ENCODE data around the gene ADGRL2. TPM values are rescaled to one million over a fixed set of nuclear protein-coding genes. Genes with fewer than 3 reads are reported as not detected.

The ADGRL2 gene
- total RNA-seq, 1 experiment from 2014 or later, result 0.51 TPM

DNA sequence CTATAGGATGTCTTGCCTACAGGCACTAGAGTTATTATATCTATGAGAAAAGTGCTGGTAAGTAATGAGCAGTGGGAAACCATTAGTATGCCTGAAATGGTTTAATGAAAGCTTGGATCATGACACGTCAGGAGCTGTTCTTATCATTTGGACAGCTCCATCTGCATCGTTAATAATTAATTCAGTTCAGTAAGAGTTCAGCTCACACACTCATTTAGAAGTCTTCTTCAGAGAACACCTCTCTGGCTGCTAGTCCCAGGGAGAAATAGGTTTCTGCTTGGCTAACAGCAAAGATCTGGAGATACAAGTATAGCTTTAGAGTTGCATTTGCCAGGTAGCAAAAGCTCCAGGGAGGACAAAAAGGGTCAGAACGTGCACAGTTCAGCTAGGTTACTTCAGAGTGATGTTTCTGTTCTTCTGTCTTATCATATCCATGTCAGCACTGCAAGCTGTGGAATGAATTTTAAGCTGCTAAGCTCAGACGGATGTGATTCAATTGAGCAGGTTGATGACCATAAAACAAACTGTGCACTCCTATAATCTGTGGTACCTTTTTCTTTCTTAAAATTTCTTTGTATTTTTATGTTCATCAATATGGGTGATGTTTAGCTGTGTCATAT lies 173.6 kb downstream of the ADGRL2 start:
- no peaks in the 10 kb centered on the region for H3F3A ChIP-seq (ENCODE audit: low read length, unreplicated experiment)
- ChIA-PET POLR2A (ENCODE audit: unreplicated experiment) (no interaction called here), CTCF (no interaction called here)
- H3K4me2 ChIP-seq (ENCODE audit: low read length), result no peak overlapping the region
- TF ChIP-seq EZH2phosphoT487 (IDR thresholded peaks at IDR 0.05; ENCODE audit: borderline replicate concordance, low read length), result no peak
- no peak for TF ChIP-seq EZH2 (IDR thresholded peaks at IDR 0.05; ENCODE audit: low read length, unreplicated experiment)
- TF ChIP-seq CTCF (conservative IDR thresholded peaks at IDR 0.05; ENCODE audit: low read depth, low read length), result no peak
- no TSS peak for BruUV-seq (replicated peaks)
- H3K79me2 ChIP-seq (ENCODE audit: low read length), result no peaks in the 10 kb centered on the region
- no peak overlapping the region for H2AFZ ChIP-seq (ENCODE audit: low read length)
- intact Hi-C loops (cut with micrococcal nuclease), result no loop called here
- H3K4me1 ChIP-seq (ENCODE audit: insufficient read depth, low read length), result no peaks in the 10 kb centered on the region
- no peak overlapping the region for H3K27ac ChIP-seq (ENCODE audit: low read length)
- ATAC-seq (no peak), DNase-seq (no peak)
- H3K9me2 ChIP-seq (replicated peaks; ENCODE audit: low read length), result no peaks in the 10 kb centered on the region
- H3K9ac ChIP-seq (ENCODE audit: low read length), result no peak overlapping the region
- H3K27me3 ChIP-seq (ENCODE audit: low read length), result peaks cover 43% of the 10 kb centered on the region
- no peaks in the 10 kb centered on the region for H4K20me1 ChIP-seq (ENCODE audit: low read length)
- no peaks in the 10 kb centered on the region for H3K36me3 ChIP-seq (ENCODE audit: low read depth, low read length)
- H3K9me3 ChIP-seq (ENCODE audit: low read length), result no peaks in the 10 kb centered on the region
- no peak overlapping the region for H3K4me3 ChIP-seq (ENCODE audit: low read length)

DNA sequence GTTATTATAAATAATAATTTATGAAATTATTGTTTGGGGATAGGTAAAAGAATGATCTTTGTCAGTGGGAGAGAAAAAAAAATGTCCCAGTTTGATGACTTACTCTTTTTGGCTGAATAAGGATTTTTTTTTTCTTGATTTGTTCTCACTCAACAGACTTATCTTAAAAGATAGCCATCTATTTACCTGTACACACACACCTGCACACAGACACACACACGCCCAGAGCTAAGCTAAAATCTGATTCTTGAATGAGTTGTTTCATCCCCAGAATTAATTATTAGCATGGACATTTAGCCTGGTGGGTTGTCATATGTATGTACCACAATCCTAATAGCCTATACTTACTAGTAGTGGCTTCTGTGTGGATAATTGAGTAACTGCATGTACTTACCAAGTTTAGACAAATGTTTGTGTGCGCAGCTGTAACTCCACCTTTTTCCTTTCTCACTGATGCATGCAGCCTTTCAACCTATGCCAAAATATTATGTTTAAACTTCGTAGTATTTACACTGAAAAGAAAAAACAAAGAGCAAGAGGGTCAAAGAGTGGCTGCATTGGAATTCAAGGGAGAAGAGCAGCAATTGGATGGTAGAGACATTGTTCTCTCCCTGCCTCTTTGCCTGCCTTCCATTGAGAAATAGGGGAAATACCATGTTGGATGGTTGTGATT lies 174.3 kb downstream of the ADGRL2 start:
- no TSS peak for BruUV-seq (replicated peaks)
- TF ChIP-seq CTCF (conservative IDR thresholded peaks at IDR 0.05; ENCODE audit: low read depth, low read length) (no peak), EZH2phosphoT487 (IDR thresholded peaks at IDR 0.05; ENCODE audit: borderline replicate concordance, low read length) (no peak), EZH2 (IDR thresholded peaks at IDR 0.05; ENCODE audit: low read length, unreplicated experiment) (no peak)
- DNase-seq, result no peak
- Histone ChIP-seq H3K4me1 (ENCODE audit: insufficient read depth, low read length) (no peaks in the 10 kb centered on the region), H3K36me3 (ENCODE audit: low read depth, low read length) (no peaks in the 10 kb centered on the region), H3K79me2 (ENCODE audit: low read length) (no peaks in the 10 kb centered on the region), H3K9ac (ENCODE audit: low read length) (no peak overlapping the region), H3K4me2 (ENCODE audit: low read length) (no peak overlapping the region), H2AFZ (ENCODE audit: low read length) (no peak overlapping the region), H3K27ac (ENCODE audit: low read length) (no peak overlapping the region), H3F3A (ENCODE audit: low read length, unreplicated experiment) (no peaks in the 10 kb centered on the region), H3K27me3 (ENCODE audit: low read length) (peaks cover 42% of the 10 kb centered on the region), H3K9me2 (replicated peaks; ENCODE audit: low read length) (no peaks in the 10 kb centered on the region), H4K20me1 (ENCODE audit: low read length) (no peaks in the 10 kb centered on the region), H3K9me3 (ENCODE audit: low read length) (no peaks in the 10 kb centered on the region), H3K4me3 (ENCODE audit: low read length) (no peak overlapping the region)
- no peak for ATAC-seq
- CTCF ChIA-PET, result no interaction called here
- POLR2A ChIA-PET (ENCODE audit: unreplicated experiment), result no interaction called here
- intact Hi-C loops (cut with micrococcal nuclease), result no loop called here

DNA sequence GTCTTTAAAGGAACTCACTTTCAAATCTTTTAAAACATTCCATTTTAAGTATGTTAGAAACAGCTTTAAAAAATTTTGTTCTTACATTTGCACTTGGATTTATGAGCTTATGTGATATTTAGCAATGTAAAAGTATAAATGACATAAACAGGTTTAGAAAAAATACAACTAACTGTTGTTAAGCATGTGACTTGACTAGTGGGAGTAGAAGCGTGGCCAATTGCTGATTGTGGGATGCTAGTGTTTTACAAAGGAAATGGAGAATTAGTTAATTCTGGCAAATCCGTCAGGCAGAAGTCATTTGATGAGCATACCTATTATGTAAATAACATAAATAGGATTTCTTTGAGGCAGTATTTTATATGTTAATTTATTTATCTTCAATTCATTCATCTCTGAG lies 175.8 kb downstream of the ADGRL2 start:
- no peaks in the 10 kb centered on the region for H3K36me3 ChIP-seq (ENCODE audit: low read depth, low read length)
- no peak overlapping the region for H3K4me3 ChIP-seq (ENCODE audit: low read length)
- BruUV-seq (replicated peaks), result no TSS peak
- no peak overlapping the region for H3K9ac ChIP-seq (ENCODE audit: low read length)
- H3K9me3 ChIP-seq (ENCODE audit: low read length), result no peaks in the 10 kb centered on the region
- DNase-seq (no peak), ATAC-seq (no peak)
- H3K9me2 ChIP-seq (replicated peaks; ENCODE audit: low read length), result no peaks in the 10 kb centered on the region
- no peak overlapping the region for H3K27ac ChIP-seq (ENCODE audit: low read length)
- ChIA-PET POLR2A (ENCODE audit: unreplicated experiment) (no interaction called here), CTCF (interaction anchor here (0.6 kb wide), 1 partner anchor 1079 kb away, joined by 3 read pairs; no protein-coding TSS in a partner anchor)
- no peak overlapping the region for H3K4me2 ChIP-seq (ENCODE audit: low read length)
- no peaks in the 10 kb centered on the region for H4K20me1 ChIP-seq (ENCODE audit: low read length)
- intact Hi-C loops (cut with micrococcal nuclease), result no loop called here
- TF ChIP-seq EZH2phosphoT487 (IDR thresholded peaks at IDR 0.05; ENCODE audit: borderline replicate concordance, low read length) (no peak), CTCF (conservative IDR thresholded peaks at IDR 0.05; ENCODE audit: low read depth, low read length) (no peak), EZH2 (IDR thresholded peaks at IDR 0.05; ENCODE audit: low read length, unreplicated experiment) (no peak)
- no peaks in the 10 kb centered on the region for H3K4me1 ChIP-seq (ENCODE audit: insufficient read depth, low read length)
- H3K79me2 ChIP-seq (ENCODE audit: low read length), result no peaks in the 10 kb centered on the region
- peaks cover 31% of the 10 kb centered on the region for H3K27me3 ChIP-seq (ENCODE audit: low read length)
- no peaks in the 10 kb centered on the region for H3F3A ChIP-seq (ENCODE audit: low read length, unreplicated experiment)
- no peak overlapping the region for H2AFZ ChIP-seq (ENCODE audit: low read length)

Data from PC-3 (cell line).